Tibial nerve (tissue), 4 donors: ENCODE results near the gene APOL2. TPM values are rescaled to one million over a fixed set of nuclear protein-coding genes. Genes with fewer than 3 reads are reported as not detected.
"Not testable (repeated sequence)": the region's sequence is repeated elsewhere in the genome, so short reads cannot be mapped to it uniquely, and the experiment has no call there.

Experiments used
- DNase-seq, 2 donors: peaks; one replicate each; pipeline ENCODE4 v3.0.0-alpha.2; 2019; ENCODE audit warnings: low spot score in 2 of 2
- H3K27ac ChIP-seq, 4 donors: fragments of 200-600 bp; sonication (generic) in 3 of 4; one replicate each; pipeline ENCODE4 v1.5.1; 2017 to 2019; ENCODE audit warnings: mild to moderate bottlenecking in 1 of 4
- H3K27me3 ChIP-seq, 2 donors: fragments of 200-600 bp; sonication (generic) in 1 of 2; one replicate each; pipeline versions ENCODE4 v1.5.1 to v1.6.0; 2017 to 2019
- H3K36me3 ChIP-seq, 3 donors: fragments of 200-600 bp; sonication (generic); one replicate each; pipeline ENCODE4 v1.5.1; 2018 to 2019
- H3K4me1 ChIP-seq, 4 donors: fragments of 200-600 bp; sonication (generic) in 3 of 4; one replicate each; pipeline ENCODE4 v1.5.1; 2017 to 2019
- H3K4me3 ChIP-seq, 4 donors: fragments of 200-600 bp; sonication (generic) in 3 of 4; one replicate each; pipeline ENCODE4 v1.5.1; 2017 to 2019; ENCODE audit warnings: mild to moderate bottlenecking in 1 of 4, moderate library complexity in 1 of 4
- H3K9me3 ChIP-seq, 4 donors: fragments of 200-600 bp; sonication (generic) in 3 of 4; one replicate each; pipeline ENCODE4 v1.5.1; 2017 to 2019
- CTCF ChIP-seq, 5 experiments: fragments of 200-600 bp in 3 of 5; fragments of 450-650 bp in 2 of 5; sonication (generic) in 3 of 5; IDR thresholded peaks; one replicate each; pipeline ENCODE4 v1.5.1; 2016 to 2019; ENCODE audit warnings: antibody characterized with exemption in 5 of 5, mild to moderate bottlenecking in 3 of 5, moderate library complexity in 2 of 5
- EP300 ChIP-seq, 2 donors: sonication (generic); formaldehyde crosslinking; IDR thresholded peaks; one replicate each; pipeline ENCODE4 v1.6.1; 2017; ENCODE audit warnings: antibody characterized with exemption in 2 of 2, mild to moderate bottlenecking in 1 of 2
- POLR2A ChIP-seq, 2 donors: fragments of 450-650 bp; IDR thresholded peaks; one replicate each; pipeline ENCODE4 v1.6.1; 2017; ENCODE audit warnings: antibody characterized with exemption in 2 of 2, mild to moderate bottlenecking in 2 of 2, moderate library complexity in 2 of 2
- WGBS, 2 donors: methylation state at CpG; one replicate each; pipeline ENCODE4 v1.1.5; 2018; 5-methylcytosine and 5-hydroxymethylcytosine counted together
- total RNA-seq, 4 donors: library from RNA; depleted of rRNA; stranded (reverse); fragments of >200 nt; gene quantifications; one replicate each; pipeline ENCODE4 v1.1.0, GENCODE V29; 2016

The APOL2 gene
- total RNA-seq, 4 donors from 2014 or later, result 76.9 to 112 (median 79.4) TPM

- TF ChIP-seq EP300 (IDR thresholded peaks at IDR 0.05) (no peak), POLR2A (IDR thresholded peaks at IDR 0.05) (no peak)
- DNase-seq, result no peak
- Histone ChIP-seq H3K36me3 (no peaks in the 10 kb centered on the region), H3K4me1 (peaks cover 0 to 69% (median 33%) of the 10 kb centered on the region in 4 donors), H3K9me3 (no peaks in the 10 kb centered on the region), H3K4me3 (no peak overlapping the region), H3K27me3 (no peaks in the 10 kb centered on the region), H3K27ac (no peak overlapping the region)
- WGBS, 2 donors, result 79 to 82% methylated on average over 3 of the region's 3 CpGs
These were observed 17.2 kb upstream of the APOL2 start for GRCh38 chr22:36256478-36256877.

- not testable (repeated sequence) for H3K27me3 ChIP-seq, H3K9me3 ChIP-seq, H3K36me3 ChIP-seq, H3K4me3 ChIP-seq, DNase-seq
- Histone ChIP-seq H3K27ac (peak overlapping the region in 2 of 4 donors; percentile 78 to 88), H3K4me1 (peaks cover 0 to 64% (median 33%) of the 10 kb centered on the region in 4 donors)
- WGBS, 2 donors, result 40 to 100% methylated on average over 1 of the region's 5 CpGs
These were observed 16.2 kb upstream of the APOL2 start for GRCh38 chr22:36255572-36255971.

- 53 to 54% methylated on average over 7 of the region's 7 CpGs for WGBS, 2 donors
- H3K27ac ChIP-seq, result peak overlapping the region; percentile 41 to 88 (median 80)
These were observed 14.5 kb upstream of the APOL2 start for GRCh38 chr22:36253523-36254490.

GRCh38 chr22:36252754-36253522, 13.6 kb upstream of the APOL2 start, which contains the start of gene APOL1:
APOL1 (plus strand) TSS chr22:36253133; CDS start chr22:36254956, 1,823 bp downstream.
- H3K9me3 ChIP-seq, result no peaks in the 10 kb centered on the region
- no peaks in the 10 kb centered on the region for H3K27me3 ChIP-seq
- peak within 1 kb of the TSS; percentile 41 to 88 (median 80) for H3K27ac ChIP-seq
- H3K36me3 ChIP-seq, result no peaks in the 10 kb centered on the region
- DNase-seq, result peak in 1 of 2 donors; percentile 45
- peaks cover 0 to 39% (median 22%) of the 10 kb centered on the region in 4 donors for H3K4me1 ChIP-seq
- WGBS, 2 donors, result 56 to 59% methylated on average over 10 of the region's 10 CpGs
- peak within 1 kb of the TSS; percentile 7 to 54 (median 38) for H3K4me3 ChIP-seq
- TF ChIP-seq EP300 (IDR thresholded peaks at IDR 0.05) (peak in 1 of 2 donors; percentile 40), CTCF (IDR thresholded peaks at IDR 0.05) (no peak), POLR2A (IDR thresholded peaks at IDR 0.05) (peak in 1 of 2 donors; percentile 14)

More at GRCh38 chr22:36253523-36254490, 14.5 kb upstream of the APOL2 start:
- Histone ChIP-seq H3K4me3 (peak overlapping the region; percentile 7 to 54 (median 38)), H3K9me3 (no peaks in the 10 kb centered on the region), H3K27me3 (no peaks in the 10 kb centered on the region), H3K4me1 (peaks cover 0 to 48% (median 25%) of the 10 kb centered on the region in 4 donors), H3K36me3 (no peaks in the 10 kb centered on the region)
- DNase-seq, result peak in 1 of 2 donors; percentile 68
- no peak for TF ChIP-seq CTCF (IDR thresholded peaks at IDR 0.05)
- TF ChIP-seq POLR2A (IDR thresholded peaks at IDR 0.05), result no peak
- TF ChIP-seq EP300 (IDR thresholded peaks at IDR 0.05), result no peak

GRCh38 chr22:36251979-36252608, 12.8 kb upstream of the APOL2 start:
- not testable (repeated sequence) for DNase-seq, H3K36me3 ChIP-seq, H3K9me3 ChIP-seq, H3K27me3 ChIP-seq
- H3K4me3 ChIP-seq, result peak overlapping the region in 1 of 4 donors; percentile 54
- H3K27ac ChIP-seq, result peak overlapping the region in 3 of 4 donors; percentile 79 to 88 (median 80)
- 89 to 90% methylated on average over 7 of the region's 7 CpGs for WGBS, 2 donors
- H3K4me1 ChIP-seq, result peaks cover 0 to 34% (median 22%) of the 10 kb centered on the region in 4 donors

- not testable (repeated sequence) for H3K4me3 ChIP-seq, H3K27me3 ChIP-seq, H3K27ac ChIP-seq, DNase-seq, H3K9me3 ChIP-seq, H3K36me3 ChIP-seq
- 86 to 87% methylated on average over 24 of the region's 24 CpGs for WGBS, 2 donors
- peaks cover 0 to 32% (median 22%) of the 10 kb centered on the region in 4 donors for H3K4me1 ChIP-seq
These were observed 11.1 kb upstream of the APOL2 start for GRCh38 chr22:36250292-36250960.
